ENCODE results near the gene PTPRU.

The PTPRU gene

DNA sequence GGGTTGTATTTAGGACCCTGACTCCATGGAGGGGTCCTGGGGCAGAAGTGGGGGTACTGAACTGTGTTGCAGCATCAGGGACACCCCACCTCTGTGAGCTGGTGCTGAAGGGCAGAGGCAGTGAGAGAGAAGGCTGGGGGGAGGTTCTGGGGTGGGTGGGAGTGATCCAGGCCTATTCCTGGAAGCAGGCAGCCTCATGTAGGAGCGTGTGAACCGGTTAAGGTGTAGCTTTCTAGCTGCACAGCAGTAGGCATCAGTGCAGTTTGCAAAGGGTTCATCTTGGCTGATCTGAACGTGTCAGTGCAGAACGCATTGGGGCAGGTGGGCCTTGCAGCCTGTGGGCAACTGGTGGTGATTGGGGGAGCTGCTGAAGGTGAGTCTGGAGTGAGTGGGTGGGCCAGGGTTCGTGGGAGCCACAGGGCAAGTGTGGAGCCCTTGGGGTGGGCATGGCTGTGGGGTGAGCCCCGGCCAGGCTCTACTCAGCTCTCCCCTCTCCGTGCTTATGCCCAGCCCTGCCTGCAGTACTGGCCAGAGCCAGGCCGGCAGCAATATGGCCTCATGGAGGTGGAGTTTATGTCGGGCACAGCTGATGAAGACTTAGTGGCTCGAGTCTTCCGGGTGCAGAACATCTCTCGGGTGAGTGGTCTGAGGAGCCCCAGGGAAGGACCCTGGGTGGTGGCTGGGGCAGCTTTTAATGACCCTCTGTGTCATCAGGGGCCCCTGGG, 86.7 kb downstream of the PTPRU start:
- no peak for DNase-seq (ENCODE audit: extremely low spot score)
- POLR2A ChIA-PET, result no interaction called here
- CTCF ChIA-PET, result interaction anchor here (1.1 kb wide), 1 partner anchor 10 kb away, joined by 3 read pairs; no protein-coding TSS in a partner anchor
- TF ChIP-seq TARDBP (IDR thresholded peaks at IDR 0.05) (no peak), SUZ12 (IDR thresholded peaks at IDR 0.05) (no peak), BHLHE40 (IDR thresholded peaks at IDR 0.05; ENCODE audit: borderline replicate concordance) (no peak), FOXM1 (IDR thresholded peaks at IDR 0.05; ENCODE audit: borderline replicate concordance) (no peak), SP1 (IDR thresholded peaks at IDR 0.05) (no peak), L3MBTL2 (conservative IDR thresholded peaks at IDR 0.05) (no peak), ZNF384 (IDR thresholded peaks at IDR 0.05) (no peak), HDGF (IDR thresholded peaks at IDR 0.05; ENCODE audit: borderline replicate concordance) (no peak)
- TF ChIP-seq, protein P1, sequence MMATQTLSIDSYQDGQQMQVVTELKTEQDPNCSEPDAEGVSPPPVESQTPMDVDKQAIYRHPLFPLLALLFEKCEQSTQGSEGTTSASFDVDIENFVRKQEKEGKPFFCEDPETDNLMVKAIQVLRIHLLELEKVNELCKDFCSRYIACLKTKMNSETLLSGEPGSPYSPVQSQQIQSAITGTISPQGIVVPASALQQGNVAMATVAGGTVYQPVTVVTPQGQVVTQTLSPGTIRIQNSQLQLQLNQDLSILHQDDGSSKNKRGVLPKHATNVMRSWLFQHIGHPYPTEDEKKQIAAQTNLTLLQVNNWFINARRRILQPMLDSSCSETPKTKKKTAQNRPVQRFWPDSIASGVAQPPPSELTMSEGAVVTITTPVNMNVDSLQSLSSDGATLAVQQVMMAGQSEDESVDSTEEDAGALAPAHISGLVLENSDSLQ (IDR thresholded peaks at IDR 0.05), result no peak

DNA sequence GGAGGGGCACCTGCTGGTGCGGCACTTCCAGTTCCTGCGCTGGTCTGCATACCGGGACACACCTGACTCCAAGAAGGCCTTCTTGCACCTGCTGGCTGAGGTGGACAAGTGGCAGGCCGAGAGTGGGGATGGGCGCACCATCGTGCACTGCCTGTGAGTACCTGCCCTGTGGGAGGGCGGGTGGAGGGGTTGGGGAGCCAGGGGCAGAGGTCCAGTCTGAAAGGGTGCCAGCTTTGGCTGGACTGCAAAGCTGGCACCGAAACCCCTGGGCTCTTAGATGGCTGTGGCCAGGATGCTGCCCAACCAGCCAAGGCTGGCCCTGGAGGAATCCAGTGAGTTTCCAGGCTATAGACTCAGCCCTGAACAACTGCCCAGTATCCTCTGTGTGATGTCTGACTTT, 87.3 kb downstream of the PTPRU start:
- TF ChIP-seq SP1 (IDR thresholded peaks at IDR 0.05) (no peak), BHLHE40 (IDR thresholded peaks at IDR 0.05; ENCODE audit: borderline replicate concordance) (no peak), HDGF (IDR thresholded peaks at IDR 0.05; ENCODE audit: borderline replicate concordance) (no peak), SUZ12 (IDR thresholded peaks at IDR 0.05) (no peak), NFRKB (IDR thresholded peaks at IDR 0.05) (no peak), FOXM1 (IDR thresholded peaks at IDR 0.05; ENCODE audit: borderline replicate concordance) (no peak), LEF1 (IDR thresholded peaks at IDR 0.05; ENCODE audit: borderline replicate concordance) (no peak), FOXK2 (IDR thresholded peaks at IDR 0.05) (no peak), TARDBP (IDR thresholded peaks at IDR 0.05) (no peak), ELF4 (IDR thresholded peaks at IDR 0.05) (no peak)
- TF ChIP-seq, protein P1 (IDR thresholded peaks at IDR 0.05), result no peak
- CTCF ChIA-PET, result interaction anchor here (1.1 kb wide), 1 partner anchor 11 kb away, joined by 3 read pairs; no protein-coding TSS in a partner anchor
- no peak for DNase-seq (ENCODE audit: extremely low spot score)
- POLR2A ChIA-PET, result no interaction called here

DNA sequence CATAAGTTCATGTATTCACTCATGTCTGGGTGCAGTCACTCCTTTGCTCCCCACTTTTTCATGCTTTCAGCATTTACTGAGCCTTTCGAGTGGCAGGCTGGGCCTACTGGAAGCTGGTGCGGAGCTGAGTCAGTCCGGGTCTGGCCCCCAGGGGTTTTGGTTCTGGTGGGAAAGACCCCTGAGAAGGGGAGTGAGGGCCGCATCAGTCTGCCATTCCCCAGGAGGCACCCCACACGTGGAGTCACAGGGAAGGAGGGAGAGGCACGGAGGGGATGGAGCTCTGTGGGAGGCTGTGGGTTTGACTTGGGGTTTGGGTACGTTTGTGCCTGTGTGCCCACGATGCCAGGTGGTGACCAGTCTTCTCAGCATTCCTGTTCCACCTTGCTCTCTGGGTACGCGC, 87.9 kb downstream of the PTPRU start:
- ChIA-PET POLR2A (no interaction called here), CTCF (no interaction called here)
- DNase-seq (ENCODE audit: extremely low spot score), result no peak
- TF ChIP-seq TARDBP (IDR thresholded peaks at IDR 0.05) (no peak), SUZ12 (IDR thresholded peaks at IDR 0.05) (no peak), HDGF (IDR thresholded peaks at IDR 0.05; ENCODE audit: borderline replicate concordance) (no peak), SP1 (IDR thresholded peaks at IDR 0.05) (no peak), ARNT (IDR thresholded peaks at IDR 0.05) (no peak), NFRKB (IDR thresholded peaks at IDR 0.05) (no peak), ELF4 (IDR thresholded peaks at IDR 0.05) (no peak), CTBP1 (IDR thresholded peaks at IDR 0.05; ENCODE audit: borderline replicate concordance) (no peak), BHLHE40 (IDR thresholded peaks at IDR 0.05; ENCODE audit: borderline replicate concordance) (no peak), FOXA1 (IDR thresholded peaks at IDR 0.05) (no peak), L3MBTL2 (conservative IDR thresholded peaks at IDR 0.05) (no peak)
- TF ChIP-seq, protein P1 (IDR thresholded peaks at IDR 0.05), result no peak

DNA sequence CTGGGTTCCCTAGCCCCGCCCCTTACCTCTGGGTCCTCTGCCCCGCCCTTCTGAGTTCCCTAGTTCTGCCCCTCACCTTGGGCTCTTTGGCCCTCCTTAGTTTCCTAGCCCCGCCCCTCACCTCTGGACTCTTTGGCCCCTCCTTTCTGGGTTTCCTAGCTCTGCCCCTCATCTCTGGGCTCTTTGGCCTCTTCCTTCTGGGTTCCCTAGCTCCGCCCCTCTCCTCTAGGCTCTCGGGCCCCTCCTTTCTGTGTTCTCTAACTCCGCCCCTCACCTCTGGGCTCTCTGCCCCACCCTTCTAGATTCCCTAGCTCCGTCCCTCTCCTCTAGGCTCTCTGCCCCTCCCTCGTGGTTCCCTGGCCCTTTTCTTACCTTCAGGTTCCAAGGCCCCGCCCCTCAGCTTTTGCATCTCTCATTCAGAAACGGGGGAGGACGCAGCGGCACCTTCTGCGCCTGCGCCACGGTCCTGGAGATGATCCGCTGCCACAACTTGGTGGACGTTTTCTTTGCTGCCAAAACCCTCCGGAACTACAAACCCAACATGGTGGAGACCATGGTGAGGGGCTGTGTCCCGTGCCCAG, 88.5 kb downstream of the PTPRU start:
- TF ChIP-seq L3MBTL2 (conservative IDR thresholded peaks at IDR 0.05) (no peak), FOXM1 (IDR thresholded peaks at IDR 0.05; ENCODE audit: borderline replicate concordance) (no peak), CTBP1 (IDR thresholded peaks at IDR 0.05; ENCODE audit: borderline replicate concordance) (no peak), SP1 (IDR thresholded peaks at IDR 0.05) (no peak), LEF1 (IDR thresholded peaks at IDR 0.05; ENCODE audit: borderline replicate concordance) (no peak), ARNT (IDR thresholded peaks at IDR 0.05) (no peak), NFRKB (IDR thresholded peaks at IDR 0.05) (no peak), FOXA1 (IDR thresholded peaks at IDR 0.05) (no peak), FOXK2 (IDR thresholded peaks at IDR 0.05) (no peak), ZNF384 (IDR thresholded peaks at IDR 0.05) (no peak)
- ChIA-PET CTCF (no interaction called here), POLR2A (no interaction called here)
- DNase-seq (ENCODE audit: extremely low spot score), result peak; percentile 43

DNA sequence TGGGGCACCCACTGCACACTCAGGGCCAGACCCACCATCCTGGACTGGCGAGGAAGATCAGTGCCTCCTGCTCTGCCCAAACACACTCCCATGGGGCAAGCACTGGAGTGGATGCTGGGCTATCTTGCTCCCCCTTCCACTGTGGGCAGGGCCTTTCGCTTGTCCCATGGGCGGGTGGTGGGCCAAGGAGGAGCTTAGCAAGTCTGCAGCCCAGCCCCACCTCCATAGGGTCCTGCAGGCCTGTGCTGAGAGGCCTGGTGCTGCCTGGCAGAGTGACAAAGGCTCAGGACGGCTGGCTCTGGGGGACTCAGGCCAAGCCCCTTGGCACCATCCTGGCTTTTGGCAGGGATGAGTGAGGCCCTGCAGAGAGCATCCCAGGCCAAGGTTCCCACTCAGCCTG, 89.4 kb downstream of the PTPRU start:
- no peak for DNase-seq (ENCODE audit: extremely low spot score)
- POLR2A ChIA-PET, result no interaction called here
- CTCF ChIA-PET, result no interaction called here
- TF ChIP-seq SP1 (IDR thresholded peaks at IDR 0.05), result no peak
- TF ChIP-seq FOXK2 (IDR thresholded peaks at IDR 0.05), result no peak
- no peak for TF ChIP-seq L3MBTL2 (conservative IDR thresholded peaks at IDR 0.05)
- no peak for TF ChIP-seq LEF1 (IDR thresholded peaks at IDR 0.05; ENCODE audit: borderline replicate concordance)
- no peak for TF ChIP-seq ARNT (IDR thresholded peaks at IDR 0.05)
- TF ChIP-seq ZNF384 (IDR thresholded peaks at IDR 0.05), result no peak
- TF ChIP-seq HDGF (IDR thresholded peaks at IDR 0.05; ENCODE audit: borderline replicate concordance), result no peak
- TF ChIP-seq ELF4 (IDR thresholded peaks at IDR 0.05), result no peak
- TF ChIP-seq FOXA1 (IDR thresholded peaks at IDR 0.05), result no peak
- no peak for TF ChIP-seq CTBP1 (IDR thresholded peaks at IDR 0.05; ENCODE audit: borderline replicate concordance)
- TF ChIP-seq SUZ12 (IDR thresholded peaks at IDR 0.05), result no peak
- TF ChIP-seq BHLHE40 (IDR thresholded peaks at IDR 0.05; ENCODE audit: borderline replicate concordance), result no peak
- no peak for TF ChIP-seq TARDBP (IDR thresholded peaks at IDR 0.05)
- TF ChIP-seq FOXM1 (IDR thresholded peaks at IDR 0.05; ENCODE audit: borderline replicate concordance), result no peak
- no peak for TF ChIP-seq NFRKB (IDR thresholded peaks at IDR 0.05)
- TF ChIP-seq, protein P1 (IDR thresholded peaks at IDR 0.05), result no peak

Data from HEK293T (cell line).